K562 (cell line): ENCODE data around the gene PHETA1. TPM values are rescaled to one million over a fixed set of nuclear protein-coding genes. Genes with fewer than 3 reads are reported as not detected.

Source experiments
- ADNP ChIP-seq: fragments of 200-800 bp; sonication (Bioruptor generic); IDR thresholded peaks from 2 replicates; pipeline ENCODE4 v1.6.1; 2016; ENCODE audit warnings: missing genetic modification characterization, missing compliant biosample characterization
- ARHGAP35 ChIP-seq: fragments of 450-650 bp; IDR thresholded peaks from 2 replicates; pipeline ENCODE4 v1.6.1; 2018; ENCODE audit not compliant: partially characterized antibody
- ARID2 ChIP-seq: fragments of 450-650 bp; IDR thresholded peaks from 2 replicates; pipeline ENCODE4 v1.6.1; 2017; ENCODE audit warnings: antibody characterized with exemption, mild to moderate bottlenecking
- BCL6 ChIP-seq: fragments of 250-450 bp; sonication (Bioruptor Pico); IDR thresholded peaks from 2 replicates; pipeline ENCODE4 v1.4.0; 2020
- CREM ChIP-seq: IDR thresholded peaks from 2 replicates; pipeline ENCODE4 v1.6.1; 2014; ENCODE audit warnings: antibody characterized with exemption, low read depth
- GTF2A2 ChIP-seq: IDR thresholded peaks from 2 replicates; pipeline ENCODE4 v1.6.1; 2016; ENCODE audit warnings: mild to moderate bottlenecking, missing genetic modification characterization, missing compliant biosample characterization
- HNRNPL ChIP-seq: fragments of 200-400 bp; formaldehyde crosslinking; IDR thresholded peaks from 2 replicates; pipeline ENCODE4 v1.6.1; 2017; ENCODE audit warnings: low read depth, mild to moderate bottlenecking, low read length
- HNRNPUL1 ChIP-seq: fragments of 200-400 bp; formaldehyde crosslinking; IDR thresholded peaks from 2 replicates; pipeline ENCODE4 v1.6.1; 2017; ENCODE audit warnings: low read length
- HOXB6 ChIP-seq: fragments of 250-450 bp; sonication (Bioruptor Pico); IDR thresholded peaks from 2 replicates; pipeline ENCODE4 v1.5.1; 2022; ENCODE audit warnings: mild to moderate bottlenecking, borderline replicate concordance
- ID3 ChIP-seq, 2 experiments: fragments of 250-450 bp in 1 of 2; fragments of 450-650 bp in 1 of 2; sonication (Bioruptor Pico) in 1 of 2; IDR thresholded peaks; 2 replicates each; pipeline versions ENCODE4 v1.6.1 to v1.8.0; 2016 to 2021; ENCODE audit warnings: mild to moderate bottlenecking in 2 of 2, moderate library complexity in 2 of 2, missing compliant biosample characterization in 1 of 2, missing genetic modification characterization in 1 of 2
- LCOR ChIP-seq: sonication (generic); formaldehyde crosslinking; IDR thresholded peaks from 2 replicates; pipeline ENCODE4 v1.8.0; 2022; ENCODE audit warnings: mild to moderate bottlenecking, missing genetic modification reagents
- MYBL2 ChIP-seq, 2 experiments: fragments of 450-650 bp in 1 of 2; sonication (generic) in 1 of 2; formaldehyde crosslinking in 1 of 2; IDR thresholded peaks; 2 replicates each; pipeline versions ENCODE4 v1.6.1 to v1.8.1; 2017 to 2022; ENCODE audit warnings: borderline replicate concordance in 1 of 2, inconsistent platforms in 1 of 2, low read depth in 1 of 2, mild to moderate bottlenecking in 1 of 2, missing genetic modification reagents in 1 of 2, moderate library complexity in 1 of 2
- NFIC ChIP-seq: fragments of 450-650 bp; IDR thresholded peaks from 2 replicates; pipeline ENCODE4 v1.6.1; 2017; ENCODE audit warnings: mild to moderate bottlenecking, inconsistent platforms
- NRF1 ChIP-seq, 2 experiments: fragments of 450-650 bp; IDR thresholded peaks in 1 of 2; conservative IDR thresholded peaks in 1 of 2; 2 replicates each; pipeline ENCODE4 v1.6.1; 2014; ENCODE audit warnings: mild to moderate bottlenecking in 2 of 2
- RAD21 ChIP-seq, 2 experiments: fragments of 250-450 bp in 1 of 2; fragments of 450-650 bp in 1 of 2; sonication (Bioruptor Pico) in 1 of 2; formaldehyde crosslinking in 1 of 2; IDR thresholded peaks in 1 of 2; conservative IDR thresholded peaks in 1 of 2; 2 replicates each; pipeline versions ENCODE4 v1.4.0 to v1.8.0; 2020 to 2022; ENCODE audit warnings: mild to moderate bottlenecking in 2 of 2, moderate library complexity in 1 of 2
- SP2 ChIP-seq: IDR thresholded peaks from 2 replicates; pipeline ENCODE4 v1.6.1; 2011; ENCODE audit warnings: mild to moderate bottlenecking, low read depth, low read length, moderate library complexity; ENCODE audit not compliant: poor library complexity, severe bottlenecking; ENCODE audit errors: extremely low read depth
- TGIF2 ChIP-seq: sonication (generic); formaldehyde crosslinking; IDR thresholded peaks from 2 replicates; pipeline ENCODE4 v1.8.1; 2022; ENCODE audit warnings: mild to moderate bottlenecking, missing genetic modification reagents, moderate library complexity
- USF1 ChIP-seq: sonication (generic); formaldehyde crosslinking; IDR thresholded peaks from 2 replicates; pipeline ENCODE4 v1.9.0; 2022; ENCODE audit warnings: mild to moderate bottlenecking, missing genetic modification reagents
- ZBTB26 ChIP-seq: fragments of 450-650 bp; formaldehyde crosslinking; IDR thresholded peaks from 2 replicates; pipeline ENCODE4 v1.4.0; 2022; ENCODE audit warnings: missing genetic modification characterization
- polyA plus RNA-seq, 8 experiments: library from polyadenylated mRNA; depleted of rRNA in 4 of 8; stranded (reverse) in 5 of 8; unstranded in 3 of 8; fragments of >200 nt; fragmentation: Nextera tagmentation in 2 of 8; fragmentation: Illumina TruSeq in 1 of 8; extraction: Ambion mirVana in 2 of 8; extraction: Trizol in 1 of 8; gene quantifications; 2 replicates each; pipeline versions ENCODE4 v1.2.1 to v1.2.3, GENCODE V29; 2011 to 2014; ENCODE audit warnings: inconsistent platforms in 1 of 8, missing spikeins in 1 of 8
- total RNA-seq, 7 experiments: library from RNA; depleted of rRNA in 6 of 7; stranded (reverse); fragments of >200 nt in 6 of 7; fragmentation: Illumina TruSeq in 2 of 7; extraction: Trizol in 2 of 7; gene quantifications; 2 replicates each; pipeline versions ENCODE4 v1.2.1 to v1.2.3, GENCODE V29; 2011 to 2021; ENCODE audit warnings: low replicate concordance in 1 of 7

Gene PHETA1
- total and polyA plus RNA-seq, 9 of the 15 experiments (the other 6 are each of a cell fraction or from before 2014, with no cell fraction given) = 0.03 to 12.4 (median 3.0) TPM

GRCh38 chr12:111409780-111410430, 41.0 kb upstream of the PHETA1 start (continued):
- peak; percentile 57 to 72; a peak in 3 of 4 replicates for TF ChIP-seq NRF1 (conservative IDR thresholded peaks at IDR 0.05 in 1 of 2, IDR thresholded peaks at IDR 0.05 in 1 of 2)
- TF ChIP-seq TGIF2 (CRISPR knock-in tag) = no peak
- TF ChIP-seq ARID2 = no peak
- TF ChIP-seq CREM = no peak
- TF ChIP-seq ARHGAP35 = no peak
- no peak for TF ChIP-seq LCOR (CRISPR knock-in tag)
- no peak for TF ChIP-seq ID3 (CRISPR knock-in tag; IDR thresholded peaks at IDR 0.05)
- TF ChIP-seq ID3 (tag; IDR thresholded peaks at IDR 0.05) = peak; percentile 24; the same call in 1 of the 2 replicates
- no peak for TF ChIP-seq HNRNPL
- peak; percentile 11; the same call in 1 of the 2 replicates for TF ChIP-seq NFIC
- no peak for TF ChIP-seq SP2
- no peak for TF ChIP-seq MYBL2 (IDR thresholded peaks at IDR 0.05; ENCODE audit: low read depth)
- TF ChIP-seq MYBL2 (CRISPR knock-in tag; IDR thresholded peaks at IDR 0.05; ENCODE audit: borderline replicate concordance) = no peak
- no peak for TF ChIP-seq HNRNPUL1
- no peak for TF ChIP-seq USF1 (CRISPR knock-in tag)
- no peak for TF ChIP-seq GTF2A2 (tag)
- no peak for TF ChIP-seq RAD21 (CRISPR knock-in tag; conservative IDR thresholded peaks at IDR 0.05 in 1 of 2, IDR thresholded peaks at IDR 0.05 in 1 of 2)
- TF ChIP-seq ZBTB26 (CRISPR knock-in tag) = no peak
- no peak for TF ChIP-seq ADNP (tag)
- no peak for TF ChIP-seq HOXB6
- TF ChIP-seq BCL6 = no peak
